ENCODE results near the gene TEAD2.

Gene TEAD2

DNA sequence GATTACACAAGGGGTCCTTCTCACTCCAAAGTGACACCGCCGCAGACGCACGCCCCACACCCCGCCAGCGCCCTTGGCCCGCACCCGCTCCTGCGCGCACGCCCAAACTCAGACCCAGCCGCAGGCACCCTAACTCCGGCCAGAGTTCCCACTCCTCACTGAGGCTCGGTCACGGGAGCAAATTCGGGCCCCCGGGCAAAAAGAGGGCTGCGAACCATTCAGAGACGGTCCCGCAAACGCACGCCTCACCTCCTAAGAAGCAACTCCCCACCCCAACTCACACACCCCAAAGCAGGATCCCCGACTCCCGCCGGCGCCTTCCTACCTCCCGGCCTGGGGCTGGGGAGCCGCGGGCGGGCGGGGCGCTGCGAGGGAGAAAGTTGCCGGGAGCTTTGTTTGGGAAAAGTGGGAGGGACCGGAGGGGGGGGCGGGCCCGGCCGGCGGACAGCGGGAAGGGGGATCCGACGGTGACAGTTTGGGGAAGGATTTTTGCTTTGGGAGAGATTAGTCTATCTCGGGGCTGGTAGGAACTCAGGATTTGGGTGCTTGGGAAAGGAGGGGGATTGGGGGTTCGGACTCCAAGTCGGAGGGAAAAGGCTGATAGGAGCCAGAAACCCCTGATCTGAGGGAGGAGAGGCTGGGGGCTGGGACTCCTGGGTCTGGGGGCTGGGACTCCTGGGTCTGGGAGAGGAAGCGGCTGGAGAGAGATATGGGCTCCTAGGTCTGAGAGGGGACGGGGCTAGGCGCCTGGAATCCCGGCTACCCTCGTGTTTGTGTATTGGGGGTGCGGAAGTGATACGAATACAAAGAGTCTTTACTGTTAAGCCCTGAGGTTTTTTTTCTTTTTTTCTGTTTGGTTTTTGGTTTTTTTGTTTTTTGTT is at the start of gene TEAD2:
Gene TEAD2 (minus strand): TSS at position 369 of the 881 bp plus-strand sequence. CDS start 2,341 bp downstream, outside the sequence.
- no peak for DNase-seq (ENCODE audit: low read depth)

DNA sequence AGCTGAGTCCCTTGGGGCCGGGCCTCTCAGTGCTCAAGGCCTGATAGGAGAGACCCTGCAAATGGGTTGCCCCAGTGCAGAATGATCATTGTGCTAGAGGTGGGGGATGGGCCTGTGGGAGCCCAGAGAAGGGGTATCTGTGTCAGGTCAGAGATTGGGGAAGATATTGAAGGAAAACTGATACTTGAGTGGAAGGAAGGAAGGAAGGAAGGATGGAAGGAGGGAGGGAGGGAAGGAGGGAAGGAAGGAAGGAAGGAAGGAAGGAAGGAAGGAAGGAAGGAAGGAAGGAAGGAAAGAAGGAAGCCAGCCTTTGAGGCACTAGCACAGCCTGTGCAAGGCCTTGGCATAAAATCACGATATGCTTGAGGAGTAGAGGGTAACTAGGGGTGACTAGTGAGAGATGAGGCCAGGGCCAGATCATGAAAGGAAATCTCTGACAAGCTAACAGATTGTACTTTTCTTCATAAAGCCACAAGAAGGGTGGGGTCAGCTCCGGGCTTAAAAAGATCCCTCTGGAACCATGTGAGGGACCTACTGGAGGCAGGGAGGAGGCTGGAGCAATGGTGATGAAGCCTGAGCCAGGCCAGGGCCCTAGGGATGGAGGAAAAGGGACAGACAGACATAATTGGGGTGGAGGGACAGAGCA is 49.6 kb upstream of the TEAD2 start:
- no peak for DNase-seq (ENCODE audit: low read depth)

DNA sequence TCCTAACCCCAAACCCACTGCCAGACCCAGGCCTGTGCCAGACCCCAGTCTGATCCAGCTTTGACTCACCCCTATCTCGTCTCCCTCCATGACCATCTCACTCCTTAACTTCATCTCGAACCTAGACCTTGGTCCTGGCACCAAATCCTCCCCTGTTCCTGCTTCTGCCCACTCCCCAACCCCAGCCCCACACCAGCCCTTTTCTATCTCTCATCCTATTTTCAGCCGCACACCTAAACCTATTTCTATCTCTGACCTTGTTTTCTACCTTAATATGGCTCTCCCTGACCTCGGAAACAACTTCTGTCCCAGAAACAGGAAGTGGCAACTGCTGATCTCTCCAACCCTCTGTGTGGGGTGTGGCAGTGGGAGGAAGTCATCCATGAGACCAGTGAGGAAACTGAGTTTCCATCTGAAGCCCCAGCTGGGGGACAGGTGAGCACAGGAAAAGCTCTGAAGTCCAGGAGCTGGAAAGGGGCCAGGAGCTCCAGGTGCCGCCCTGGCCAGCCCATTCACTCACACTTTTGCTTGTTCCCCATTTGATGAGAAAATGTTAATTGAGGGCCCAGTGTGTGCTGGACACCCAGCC is 47.3 kb upstream of the TEAD2 start:
- no peak for DNase-seq (ENCODE audit: low read depth)

DNA sequence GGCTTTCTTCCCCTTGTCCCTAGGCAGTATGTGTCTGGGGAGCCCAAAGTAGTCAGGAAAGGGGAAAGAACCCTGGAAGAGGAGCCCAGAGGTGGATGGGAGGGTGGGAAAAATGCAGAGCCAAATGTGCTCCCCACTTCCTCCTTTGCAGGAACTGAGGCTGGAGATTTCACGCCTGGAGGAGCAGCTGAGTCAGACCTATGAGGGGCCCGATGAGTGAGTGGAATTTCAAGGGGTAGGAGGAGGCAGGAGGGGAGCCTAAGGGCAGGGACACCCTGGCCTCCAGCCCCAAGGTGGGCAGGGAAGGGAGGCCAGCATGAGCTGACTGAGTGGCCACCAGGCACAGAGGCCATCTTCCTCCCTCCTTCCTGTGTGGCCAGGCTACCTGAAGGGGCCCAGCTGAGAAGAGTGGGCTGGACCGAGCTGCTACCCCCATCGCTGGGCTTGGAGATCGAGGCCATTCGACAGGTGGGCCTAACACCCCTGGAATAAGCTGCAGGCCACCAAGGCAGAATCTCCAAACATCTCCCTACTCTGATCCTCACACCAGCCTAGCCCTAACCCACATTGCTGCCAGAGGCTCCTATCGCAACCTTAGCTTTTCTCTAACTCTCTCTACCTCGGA is 46.7 kb upstream of the TEAD2 start:
- DNase-seq (ENCODE audit: low read depth) = no peak

DNA sequence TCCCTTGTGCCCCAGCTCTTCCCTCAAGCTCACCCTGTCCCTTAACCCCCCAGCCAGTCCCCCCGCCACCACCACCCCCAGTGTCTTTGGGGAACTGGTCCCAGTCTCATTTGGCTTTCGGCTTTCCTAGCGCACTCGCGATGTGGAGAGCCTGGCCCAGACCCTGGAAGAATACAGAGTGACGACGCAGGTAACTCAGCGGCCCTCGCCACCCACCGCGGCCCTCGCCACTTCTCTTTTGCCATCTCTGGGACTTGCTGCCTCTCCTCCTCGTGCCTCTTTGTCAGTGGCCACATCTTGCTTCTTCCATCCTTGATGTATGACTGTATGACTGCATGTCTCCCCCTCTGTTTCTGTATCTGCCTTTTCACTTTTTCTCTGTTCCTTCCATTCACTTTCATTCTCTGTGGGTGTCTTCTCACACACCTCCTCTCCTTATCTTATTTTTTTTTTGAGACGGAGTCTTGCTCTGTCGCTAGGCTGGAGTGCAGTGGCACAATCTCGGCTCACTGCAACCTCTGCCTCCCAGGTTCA is 45.3 kb upstream of the TEAD2 start:
- no peak for DNase-seq (ENCODE audit: low read depth)

DNA sequence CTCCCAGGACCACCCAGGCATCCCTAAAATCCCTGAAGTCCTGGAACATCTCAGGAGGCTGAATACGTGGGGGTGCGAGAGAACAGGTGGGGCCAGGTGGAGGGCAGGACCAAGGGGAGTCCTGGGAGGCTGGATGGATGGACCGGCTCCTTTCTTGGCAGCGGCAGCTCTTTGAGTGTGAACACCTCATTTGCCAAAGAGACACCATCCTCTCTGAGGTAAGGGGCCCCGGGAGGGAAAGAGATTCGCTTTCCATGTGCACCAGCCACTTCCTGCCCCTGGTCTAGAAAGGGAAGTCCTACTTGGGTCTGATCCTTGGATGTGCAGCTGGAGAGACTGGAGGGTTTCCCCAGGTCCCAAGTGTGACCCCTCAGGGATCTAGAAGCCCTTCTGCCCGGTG is 44.9 kb upstream of the TEAD2 start:
- no peak for DNase-seq (ENCODE audit: low read depth)

DNA sequence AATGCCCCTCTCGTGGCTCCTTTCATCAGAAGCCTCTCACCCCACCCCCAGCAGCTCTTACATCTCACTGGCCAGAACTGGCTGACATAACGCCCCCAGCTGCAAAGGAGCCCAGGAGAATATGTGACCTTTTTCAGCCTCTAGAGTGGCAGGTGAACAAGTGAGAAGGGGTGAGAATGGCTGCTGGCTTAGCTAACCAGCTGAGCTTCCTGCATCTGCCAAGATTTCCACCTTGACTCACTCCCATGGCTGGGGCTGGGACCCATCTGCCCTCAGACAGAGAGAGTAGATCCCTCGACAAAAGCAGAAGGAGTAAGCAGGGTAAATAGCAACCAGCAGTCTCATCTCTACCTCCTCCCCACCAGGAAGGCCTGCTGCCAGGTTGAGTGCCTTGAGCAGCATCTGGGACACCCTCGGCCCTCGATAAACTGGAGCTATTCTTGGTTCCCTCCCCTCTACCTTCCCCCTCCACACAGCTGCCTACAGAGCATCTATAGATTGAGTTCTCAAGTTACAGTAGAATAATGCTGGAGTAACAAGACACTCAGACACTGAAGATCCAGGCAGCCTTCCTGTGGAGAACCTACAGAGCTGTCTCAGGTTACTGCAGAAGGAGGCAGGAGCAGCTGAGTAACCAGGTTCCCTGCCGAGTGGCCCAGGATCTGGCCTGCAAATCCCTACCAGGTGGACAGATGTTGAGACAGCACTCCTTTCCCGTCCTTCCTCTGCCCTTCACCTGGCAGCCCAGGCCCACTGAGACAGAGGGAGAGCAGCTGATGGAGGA is 41.4 kb upstream of the TEAD2 start:
- DNase-seq (ENCODE audit: low read depth) = no peak

DNA sequence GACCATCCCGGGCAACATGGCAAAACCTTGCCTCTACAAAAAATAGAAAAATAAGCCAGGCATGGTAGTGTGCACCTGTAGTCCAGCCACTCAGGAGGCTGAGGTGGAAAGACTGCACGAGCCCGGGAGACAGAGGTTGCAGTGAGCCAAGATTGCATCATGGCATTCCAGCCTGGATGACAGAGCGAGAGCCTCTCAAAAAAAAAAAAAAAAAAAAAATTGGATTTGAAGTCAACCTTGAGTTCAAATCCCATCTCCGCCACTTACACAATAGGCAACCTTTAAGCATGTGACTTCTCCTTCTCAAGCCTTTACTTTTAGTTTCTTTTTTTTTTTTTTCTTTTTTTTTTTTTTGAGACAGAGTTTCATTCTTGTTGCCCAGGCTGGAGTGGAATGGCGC is 37.8 kb upstream of the TEAD2 start:
- no peak for DNase-seq (ENCODE audit: low read depth)

DNA sequence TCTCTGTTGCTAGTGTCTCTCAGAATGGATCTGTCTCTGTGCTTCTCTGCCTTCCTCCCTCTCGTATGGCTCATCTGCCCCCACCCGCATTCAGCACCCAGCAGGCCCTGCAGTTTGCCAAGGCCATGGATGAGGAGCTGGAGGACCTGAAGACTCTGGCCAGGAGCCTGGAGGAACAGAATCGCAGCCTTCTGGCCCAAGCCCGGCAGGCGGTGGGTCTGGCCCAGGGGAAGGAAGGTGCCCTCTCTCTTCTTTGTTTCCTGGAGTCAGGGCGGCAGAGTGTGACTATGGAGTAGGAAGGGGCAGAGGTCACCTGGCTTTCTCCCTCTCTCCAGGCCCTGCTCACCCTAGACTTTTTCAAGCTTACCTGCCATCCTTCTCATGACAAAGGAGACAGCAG is 36.7 kb upstream of the TEAD2 start:
- no peak for DNase-seq (ENCODE audit: low read depth)

DNA sequence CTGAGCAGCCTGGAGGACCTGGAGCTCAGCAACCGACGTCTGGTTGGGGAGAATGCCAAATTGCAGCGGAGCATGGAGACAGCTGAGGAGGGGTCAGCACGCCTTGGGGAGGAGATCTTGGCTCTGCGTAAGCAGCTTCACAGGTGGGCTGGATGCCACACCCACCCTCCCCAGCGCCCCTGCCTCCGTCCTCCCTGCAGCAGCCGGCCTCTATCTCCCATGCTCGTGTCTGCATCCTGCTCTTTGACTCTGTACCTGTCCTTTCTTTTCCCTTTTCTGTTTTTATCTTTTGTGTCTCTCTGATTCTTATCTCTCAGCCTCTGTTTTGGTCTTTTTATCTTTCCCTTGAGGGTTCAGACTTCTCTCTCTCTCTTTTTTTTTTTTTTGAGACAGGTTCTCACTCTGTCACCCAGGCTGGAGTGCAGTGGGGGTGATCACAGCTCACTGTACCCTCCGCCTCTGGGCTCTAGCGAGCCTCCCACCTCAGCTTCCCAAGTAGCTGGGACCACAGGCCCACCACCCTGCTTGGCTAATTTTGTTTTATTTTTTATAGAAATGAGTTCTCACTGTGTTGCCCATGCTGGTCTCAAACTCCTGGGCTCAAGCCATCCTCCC is 35.9 kb upstream of the TEAD2 start:
- no peak for DNase-seq (ENCODE audit: low read depth)

DNA sequence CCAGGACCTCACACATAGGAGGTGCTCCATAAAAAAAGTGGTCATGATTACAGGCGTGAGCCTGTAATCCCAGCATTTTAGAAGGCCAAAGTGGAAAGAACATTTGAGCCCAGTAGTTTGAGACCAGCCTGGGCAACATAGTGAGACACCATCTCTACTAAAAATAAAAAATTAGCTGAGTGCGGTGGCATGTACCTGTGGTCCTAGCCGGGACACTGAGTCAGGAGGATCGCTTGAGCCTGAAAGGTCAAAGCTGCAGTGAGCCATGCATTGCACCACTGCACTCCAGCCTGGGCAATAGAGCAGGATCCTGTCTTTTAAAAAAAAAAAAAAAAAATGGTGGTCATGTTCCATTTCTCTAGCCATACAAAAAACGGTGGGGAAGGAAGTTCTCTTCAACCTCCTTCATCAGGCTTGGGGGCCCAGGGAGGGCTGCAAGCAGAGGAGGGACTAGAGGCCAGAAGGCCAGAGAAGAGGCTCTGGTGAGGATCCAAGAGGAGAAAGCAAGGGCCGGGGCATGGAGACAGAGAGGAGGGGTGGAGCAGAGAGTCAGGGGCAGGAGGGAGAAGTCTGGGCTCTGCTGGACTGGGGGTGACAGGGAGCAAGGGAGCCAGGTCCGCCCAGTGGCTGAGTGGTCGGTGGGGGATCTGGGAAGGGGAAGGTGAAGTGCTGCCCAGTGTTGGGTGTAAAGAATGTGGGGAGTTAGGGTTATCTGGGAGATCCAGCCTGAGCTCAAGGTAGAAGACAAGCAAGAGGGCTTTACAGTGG is 34.7 kb upstream of the TEAD2 start:
- DNase-seq (ENCODE audit: low read depth) = no peak

DNA sequence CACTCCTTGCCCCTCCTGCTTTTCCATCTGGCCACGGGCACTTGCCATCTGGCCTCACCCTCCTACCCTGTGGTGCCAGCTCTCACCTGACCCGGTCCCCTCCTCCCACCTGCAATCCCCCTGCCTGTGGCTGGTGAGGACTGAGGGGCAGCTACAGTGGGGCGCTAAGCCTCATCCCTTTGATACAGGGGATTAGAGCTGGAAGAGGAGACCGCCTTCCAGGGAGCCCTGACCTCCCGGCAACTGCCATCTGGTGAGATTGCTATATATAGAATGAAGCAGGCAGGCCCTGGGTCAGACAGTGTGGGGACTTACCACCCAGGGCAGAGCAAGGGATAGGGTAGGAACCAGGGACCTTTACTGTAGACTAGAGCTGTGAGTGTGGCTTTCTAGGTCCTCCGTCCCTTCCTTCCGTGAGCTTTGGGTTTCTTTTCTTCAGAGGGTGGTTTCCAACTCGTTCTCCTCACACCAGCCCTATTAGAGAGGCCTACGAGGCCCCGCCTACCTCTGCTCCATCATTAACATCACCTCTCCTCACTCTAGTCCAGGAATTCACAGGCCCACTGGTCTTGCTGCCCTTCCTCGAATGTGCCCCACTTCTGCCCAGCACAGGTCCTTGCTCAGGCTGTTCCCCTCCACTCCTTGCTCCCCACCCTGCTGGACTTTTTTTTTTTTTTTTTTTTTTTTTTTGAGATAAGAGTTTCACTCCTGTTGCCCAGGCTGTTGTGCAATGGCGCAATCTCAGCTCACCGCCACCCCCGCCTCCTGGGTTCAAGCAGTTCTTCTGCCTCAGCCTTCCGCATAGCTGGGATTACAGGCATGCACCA is 33.6 kb upstream of the TEAD2 start:
- DNase-seq (ENCODE audit: low read depth) = no peak

DNA sequence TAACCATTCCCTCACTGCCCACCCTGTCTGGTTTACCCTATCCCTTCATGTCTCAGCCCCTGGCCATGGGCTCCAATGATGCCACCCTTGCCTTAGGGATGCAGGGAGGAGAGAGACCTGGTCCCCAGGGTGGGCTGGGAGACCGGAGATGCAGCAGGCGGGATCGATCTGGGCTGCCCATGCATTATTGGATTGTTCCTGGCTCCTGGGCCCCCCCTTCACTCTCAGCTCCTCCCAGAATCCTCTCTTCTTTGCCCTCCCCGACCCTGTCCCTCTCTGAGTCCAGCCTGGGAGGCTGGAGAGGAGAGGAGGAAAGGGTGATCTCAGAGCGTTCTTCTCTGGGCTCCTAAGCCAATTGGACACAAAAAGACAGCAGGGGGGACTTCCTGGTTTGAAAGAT is 31.7 kb upstream of the TEAD2 start:
- no peak for DNase-seq (ENCODE audit: low read depth)

DNA sequence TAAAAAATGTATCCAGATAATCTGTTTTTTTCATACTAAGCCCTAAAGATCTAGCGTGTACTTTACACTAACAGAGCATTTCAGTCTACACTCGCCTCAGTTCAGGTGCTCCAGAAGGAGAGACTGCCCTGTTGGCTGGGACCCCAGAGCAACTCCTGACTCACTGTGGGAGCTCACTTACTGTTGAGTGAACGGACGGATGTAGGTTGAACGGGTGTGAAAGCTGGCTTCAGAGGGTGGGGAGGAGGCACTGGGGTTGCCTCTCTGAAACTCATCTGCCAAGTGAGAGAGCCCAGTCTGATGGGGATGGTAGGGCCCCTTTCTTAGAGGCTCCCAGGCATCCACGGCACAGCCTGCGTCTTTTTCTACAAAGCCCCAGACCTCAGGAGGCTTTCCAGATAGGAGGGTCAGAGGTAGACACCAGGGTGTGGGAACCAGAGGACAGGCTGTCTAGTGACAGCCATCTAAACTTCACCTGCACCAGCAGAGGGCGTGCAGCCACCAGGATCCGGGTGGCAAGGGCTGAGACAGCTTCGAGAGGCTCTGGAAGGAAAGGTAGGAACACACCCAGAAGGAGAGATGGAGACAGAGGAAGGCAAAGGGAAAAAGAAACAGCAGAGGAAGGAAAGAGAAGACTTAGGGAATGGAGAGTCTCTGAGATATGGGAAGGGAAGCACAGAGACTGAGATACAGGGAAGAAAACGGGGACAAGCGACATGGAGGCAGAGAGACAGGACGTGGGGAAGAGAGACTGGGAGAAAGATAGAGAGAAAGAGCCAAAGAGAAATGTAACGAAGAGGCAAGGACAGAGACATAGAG is 29.6 kb upstream of the TEAD2 start:
- DNase-seq (ENCODE audit: low read depth) = peak; percentile 55

DNA sequence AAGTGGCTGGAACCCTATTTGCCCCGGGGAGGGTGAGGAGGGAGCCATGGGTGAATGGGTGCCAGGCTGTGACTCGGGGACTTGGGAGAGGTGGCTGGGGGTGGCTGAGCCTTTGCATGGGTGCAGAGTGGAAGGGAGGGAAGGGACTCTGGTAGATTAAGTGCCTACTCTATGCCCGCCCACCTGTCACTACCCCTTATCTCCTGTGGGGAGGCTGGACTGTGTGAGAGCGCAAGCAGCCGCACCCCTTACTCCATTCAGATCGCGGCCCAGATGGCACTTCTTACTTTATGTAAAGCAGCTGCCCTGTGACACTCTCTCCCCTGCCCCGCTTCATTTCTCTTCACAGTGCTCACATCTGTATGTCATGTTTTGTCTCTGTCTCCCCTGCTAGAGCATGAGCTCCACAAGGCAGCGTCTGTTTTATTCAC is 28.7 kb upstream of the TEAD2 start:
- no peak for DNase-seq (ENCODE audit: low read depth)

DNA sequence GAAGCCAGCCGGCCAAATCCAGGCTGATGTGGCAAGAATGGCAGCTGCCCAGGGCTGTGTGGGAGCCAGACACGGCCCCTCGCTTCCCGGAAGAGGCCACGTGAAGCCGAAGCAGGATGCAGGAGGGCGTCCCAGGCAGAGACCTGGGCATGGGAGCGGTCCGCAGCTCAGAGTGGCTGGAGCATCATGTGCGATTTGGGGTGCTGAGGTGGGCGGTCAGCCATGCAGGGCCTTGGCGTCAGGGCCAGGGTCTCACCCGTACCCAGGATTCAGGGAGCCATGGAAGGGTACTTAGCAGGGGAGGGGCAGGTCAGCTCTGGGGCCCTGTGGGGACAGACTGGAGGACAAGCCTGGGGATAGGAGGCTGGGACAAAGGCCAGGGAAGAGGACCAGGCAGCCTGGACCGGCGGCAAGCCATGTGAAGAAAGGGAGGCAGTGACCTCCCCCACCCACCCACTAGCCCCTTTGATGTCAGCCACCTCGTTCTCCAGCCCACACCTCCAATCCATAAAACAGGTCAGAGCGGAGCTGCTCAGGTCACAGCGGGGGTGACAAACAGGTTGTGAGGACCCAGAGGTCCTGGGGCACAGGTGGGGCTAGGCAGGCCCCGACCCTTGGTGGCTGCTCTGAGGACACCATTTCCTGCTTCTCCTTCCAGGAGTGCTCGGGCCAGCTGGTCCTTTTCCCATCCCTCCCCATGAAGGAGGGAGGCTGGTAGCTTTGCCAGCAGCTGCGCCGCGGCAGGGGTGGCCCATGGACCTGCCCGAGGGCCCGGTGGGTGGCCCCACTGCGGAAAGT is 28.1 kb upstream of the TEAD2 start:
- DNase-seq (ENCODE audit: low read depth) = no peak

DNA sequence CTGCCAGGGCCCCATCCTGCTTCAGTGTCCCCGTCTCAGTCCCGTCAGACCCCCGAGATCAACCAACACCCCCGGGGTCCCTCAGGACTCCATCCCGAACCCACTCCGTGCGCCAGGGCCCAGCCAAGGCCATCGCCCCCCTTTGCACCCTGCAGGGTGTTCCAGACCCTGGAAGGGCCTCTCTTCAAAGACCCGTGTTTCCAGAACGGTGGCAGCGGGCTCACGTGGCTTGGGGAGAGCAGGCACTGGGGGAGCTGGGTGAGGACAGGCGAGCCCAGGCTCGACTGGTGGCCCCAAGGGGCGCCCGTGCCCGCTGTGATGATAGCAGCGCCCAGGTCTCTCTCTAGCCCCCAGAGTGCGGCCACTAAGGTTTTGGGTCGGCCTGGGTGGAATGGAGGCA is 27.2 kb upstream of the TEAD2 start:
- no peak for DNase-seq (ENCODE audit: low read depth)

DNA sequence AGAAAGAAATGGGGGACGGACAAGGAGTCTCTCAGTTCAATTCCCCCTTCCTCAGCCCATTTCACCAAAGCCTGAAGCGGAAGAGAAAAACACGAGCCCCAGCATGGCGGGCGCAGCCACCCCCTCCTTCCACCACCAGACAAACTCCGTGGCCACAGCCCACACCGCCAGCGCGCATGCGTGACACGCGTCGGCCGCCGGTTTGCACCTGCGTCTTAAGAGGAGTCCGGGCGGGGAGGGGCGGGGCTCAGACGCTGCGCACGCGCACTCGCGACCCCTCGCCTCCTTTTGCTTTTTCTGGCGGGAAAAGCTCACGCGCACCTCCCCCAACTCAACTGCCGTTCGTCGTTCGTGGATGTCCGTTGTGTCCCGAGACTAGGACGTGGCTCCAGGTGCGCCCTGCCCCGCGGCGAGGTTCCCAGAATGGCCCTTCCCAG is 25.7 kb upstream of the TEAD2 start, which contains the start of gene KASH5:
Gene KASH5 (plus strand): TSS at position 314 of the 437 bp plus-strand sequence. CDS start 2,635 bp downstream, outside the sequence.
- peak; percentile 61 for DNase-seq (ENCODE audit: low read depth)
